Measurements from ENCODE around the gene CABLES1.

DNA sequence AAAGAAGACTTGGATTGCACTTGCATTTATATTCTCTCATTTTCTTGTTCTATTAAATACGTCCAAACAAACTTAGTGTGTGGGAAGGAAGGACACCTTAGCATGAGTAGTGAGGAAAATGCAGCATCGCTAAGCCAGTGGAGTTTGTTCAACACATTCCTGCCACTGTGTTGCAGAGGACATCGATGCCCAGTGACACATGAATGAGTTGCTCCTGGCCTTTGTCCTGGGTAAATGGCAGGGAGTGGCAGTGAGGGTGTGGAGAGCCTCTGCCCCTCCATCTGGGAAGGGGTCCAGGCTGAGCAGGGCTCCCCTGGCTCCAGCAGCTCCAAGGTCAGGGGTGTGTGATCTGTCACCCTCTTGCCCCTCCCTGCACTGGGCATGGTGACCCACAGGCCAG, 75.9 kb downstream of the CABLES1 start:
- no peak for TF ChIP-seq HDAC2 (IDR thresholded peaks at IDR 0.05)
- no peak for TF ChIP-seq HOXA7 (CRISPR knock-in tag; IDR thresholded peaks at IDR 0.05)
- TF ChIP-seq FOSB (CRISPR knock-in tag; IDR thresholded peaks at IDR 0.05): no peak
- TF ChIP-seq GATA3 (IDR thresholded peaks at IDR 0.05; ENCODE audit: borderline replicate concordance): no peak
- TF ChIP-seq, protein P1, sequence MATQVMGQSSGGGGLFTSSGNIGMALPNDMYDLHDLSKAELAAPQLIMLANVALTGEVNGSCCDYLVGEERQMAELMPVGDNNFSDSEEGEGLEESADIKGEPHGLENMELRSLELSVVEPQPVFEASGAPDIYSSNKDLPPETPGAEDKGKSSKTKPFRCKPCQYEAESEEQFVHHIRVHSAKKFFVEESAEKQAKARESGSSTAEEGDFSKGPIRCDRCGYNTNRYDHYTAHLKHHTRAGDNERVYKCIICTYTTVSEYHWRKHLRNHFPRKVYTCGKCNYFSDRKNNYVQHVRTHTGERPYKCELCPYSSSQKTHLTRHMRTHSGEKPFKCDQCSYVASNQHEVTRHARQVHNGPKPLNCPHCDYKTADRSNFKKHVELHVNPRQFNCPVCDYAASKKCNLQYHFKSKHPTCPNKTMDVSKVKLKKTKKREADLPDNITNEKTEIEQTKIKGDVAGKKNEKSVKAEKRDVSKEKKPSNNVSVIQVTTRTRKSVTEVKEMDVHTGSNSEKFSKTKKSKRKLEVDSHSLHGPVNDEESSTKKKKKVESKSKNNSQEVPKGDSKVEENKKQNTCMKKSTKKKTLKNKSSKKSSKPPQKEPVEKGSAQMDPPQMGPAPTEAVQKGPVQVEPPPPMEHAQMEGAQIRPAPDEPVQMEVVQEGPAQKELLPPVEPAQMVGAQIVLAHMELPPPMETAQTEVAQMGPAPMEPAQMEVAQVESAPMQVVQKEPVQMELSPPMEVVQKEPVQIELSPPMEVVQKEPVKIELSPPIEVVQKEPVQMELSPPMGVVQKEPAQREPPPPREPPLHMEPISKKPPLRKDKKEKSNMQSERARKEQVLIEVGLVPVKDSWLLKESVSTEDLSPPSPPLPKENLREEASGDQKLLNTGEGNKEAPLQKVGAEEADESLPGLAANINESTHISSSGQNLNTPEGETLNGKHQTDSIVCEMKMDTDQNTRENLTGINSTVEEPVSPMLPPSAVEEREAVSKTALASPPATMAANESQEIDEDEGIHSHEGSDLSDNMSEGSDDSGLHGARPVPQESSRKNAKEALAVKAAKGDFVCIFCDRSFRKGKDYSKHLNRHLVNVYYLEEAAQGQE (IDR thresholded peaks at IDR 0.05): no peak
